Caki2 (cell line): Measurements from ENCODE around the gene KRT79. TPM values are rescaled to one million over a fixed set of nuclear protein-coding genes. Genes with fewer than 3 reads are reported as not detected.

Experiments
- DNase-seq: peaks from one replicate; pipeline ENCODE4 v3.0.0-alpha.2; 2015; ENCODE audit warnings: low read depth
- in situ Hi-C: cut with HindIII; loops from 2 replicates; pipeline ENCODE4 v1.10.0; 2016; ENCODE audit warnings: low sequenced_read_pairs, low pct_unique_long_range_greater_than_20kb, mixed read lengths
- total RNA-seq: library from RNA; depleted of rRNA; stranded (reverse); fragments of >200 nt; shearing (Covaris generic); gene quantifications from 2 replicates; pipeline ENCODE4 v1.2.3, GENCODE V29; 2014; ENCODE audit warnings: low replicate concordance

Gene KRT79
- total RNA-seq, 1 experiment from 2014 or later, result not detected

DNA sequence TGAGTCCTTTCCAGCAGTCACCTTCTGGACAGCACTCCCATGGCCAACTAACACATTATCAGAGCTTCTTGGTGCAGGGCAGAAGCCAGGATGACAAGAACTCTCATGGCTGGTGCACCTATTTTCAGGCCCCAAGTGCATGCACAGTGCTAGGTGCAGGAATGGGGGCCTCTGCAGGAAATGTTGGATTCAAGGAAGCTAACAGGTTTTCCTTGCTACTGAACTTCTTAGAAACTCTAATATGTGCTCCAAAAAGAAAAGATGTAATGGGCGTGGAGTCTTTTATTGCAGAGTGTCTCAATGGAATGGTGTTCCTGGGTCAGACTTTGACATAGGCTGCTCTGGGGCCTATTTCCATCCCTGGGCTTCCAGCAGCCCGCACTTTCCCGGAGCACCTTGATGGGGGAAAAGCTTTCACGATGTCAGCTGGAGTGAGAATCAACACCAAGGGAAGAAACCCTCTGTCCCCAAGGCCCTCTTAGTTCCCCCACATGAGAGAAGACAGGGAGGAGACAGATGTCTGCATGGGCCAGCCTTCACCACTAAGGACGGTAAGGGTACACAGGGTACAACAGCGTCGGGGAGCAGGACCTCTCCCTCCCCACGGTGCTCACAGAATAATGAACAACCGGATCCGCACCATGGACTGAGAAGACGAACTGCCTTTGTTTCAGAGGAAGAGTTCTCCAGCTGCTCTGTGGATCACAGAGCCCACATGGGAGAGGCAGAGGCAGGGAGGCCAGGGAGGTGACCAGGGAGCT lies 45.1 kb downstream of the KRT79 start:
- DNase-seq, result no peak
- in situ Hi-C loops, result no loop called here

GRCh38 chr12:52788192-52788875 lies 45.8 kb downstream of the KRT79 start:
- in situ Hi-C loops, result no loop called here
- no peak for DNase-seq

DNA sequence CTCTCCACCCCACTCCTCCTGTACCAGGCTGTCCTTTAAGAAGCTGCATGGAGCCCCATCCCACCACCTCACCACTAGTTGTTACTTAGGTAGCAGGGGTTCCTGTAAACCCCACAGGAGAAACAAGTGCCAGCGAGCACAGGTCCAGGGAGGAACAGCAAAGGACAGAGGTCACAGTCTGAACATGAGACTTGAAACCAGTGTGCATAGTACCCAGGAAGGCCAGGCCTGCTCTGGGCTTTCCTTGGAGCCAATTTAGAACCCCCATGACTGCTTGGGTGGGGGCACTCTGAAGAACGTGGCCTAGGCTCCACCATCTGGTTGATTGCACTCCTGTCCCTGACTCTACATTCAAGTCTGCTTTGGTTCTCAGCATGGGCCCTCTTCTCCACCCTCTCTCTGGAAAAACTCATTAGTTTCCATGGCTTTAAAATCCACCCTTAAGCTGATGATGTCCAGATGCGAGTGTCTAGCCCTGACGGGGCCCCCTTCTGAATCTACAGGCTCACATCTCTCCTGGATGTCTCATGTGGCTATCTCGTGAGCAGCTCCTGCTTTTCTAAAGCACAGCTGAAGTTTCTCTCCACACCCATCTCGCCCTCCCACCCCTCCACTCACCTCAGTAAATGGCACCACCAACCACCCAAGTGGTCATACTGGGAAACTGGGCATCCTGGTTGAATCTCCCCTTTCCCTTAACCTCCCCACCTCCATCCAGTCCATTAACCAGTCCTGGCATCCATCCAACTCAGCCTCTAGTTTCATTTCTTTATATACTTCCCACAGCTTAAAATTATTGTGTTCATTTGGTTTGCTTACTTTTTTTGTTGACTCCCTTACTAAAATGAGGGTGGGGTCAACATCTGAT lies 46.6 kb downstream of the KRT79 start:
- in situ Hi-C loops, result no loop called here
- no peak for DNase-seq

- DNase-seq, result no peak
- in situ Hi-C loops, result no loop called here
Observed at GRCh38 chr12:52784909-52785308, 49.2 kb downstream of the KRT79 start.

DNA sequence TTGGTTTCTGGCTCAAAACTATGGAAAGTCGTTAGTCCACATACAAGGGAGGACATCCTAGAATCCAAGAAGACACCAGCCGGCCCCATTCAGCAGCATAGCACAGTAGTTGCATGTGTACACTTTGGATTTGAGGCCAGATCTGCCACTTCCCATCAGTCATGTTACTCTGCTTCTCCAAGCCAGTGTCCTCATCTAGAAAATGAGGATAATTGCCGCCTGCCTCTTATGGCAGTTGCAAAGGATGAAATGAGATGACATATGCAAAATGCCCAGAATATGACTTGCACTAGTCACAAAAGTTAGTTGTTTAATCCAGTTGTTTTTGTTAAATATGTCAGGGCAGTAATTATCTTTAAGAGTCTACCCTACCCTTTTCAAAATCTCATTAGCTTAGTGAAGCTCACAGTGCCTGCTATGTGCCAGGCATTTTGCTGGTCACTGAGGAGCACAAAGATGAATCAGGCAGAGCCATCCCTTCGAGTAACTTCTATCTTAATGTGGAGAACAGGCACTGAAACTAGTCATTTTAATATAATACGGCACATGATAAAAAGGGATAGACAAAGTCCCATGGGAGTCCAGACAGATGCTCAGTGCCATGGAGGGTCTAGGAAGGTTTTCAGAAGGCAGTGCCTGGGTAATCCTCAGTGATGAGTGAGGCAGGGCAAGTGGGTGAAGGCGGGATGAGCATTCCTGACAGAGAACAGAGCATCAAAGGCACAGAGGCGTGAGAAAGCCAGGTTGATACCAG lies 50.4 kb downstream of the KRT79 start:
- no peak for DNase-seq
- in situ Hi-C loops, result no loop called here

DNA sequence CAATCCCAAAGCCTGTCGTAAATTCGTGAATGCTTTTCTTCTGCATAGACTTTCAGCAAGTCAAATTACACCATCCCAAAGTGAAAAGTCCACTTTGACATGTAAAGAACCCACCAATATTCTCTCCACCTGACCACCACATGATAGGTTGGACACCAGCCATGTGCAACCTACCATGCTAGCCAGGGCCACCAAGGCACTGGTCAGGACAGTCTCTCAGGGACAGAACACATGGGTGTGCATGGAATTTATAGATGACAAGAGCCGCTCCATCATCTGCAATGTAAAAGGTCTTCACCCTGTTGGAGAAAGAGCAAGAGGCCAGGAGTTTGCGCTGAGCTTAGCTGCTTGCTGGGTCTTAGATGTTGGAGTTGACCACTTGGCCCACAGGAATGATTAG lies 51.6 kb downstream of the KRT79 start:
- DNase-seq, result no peak
- in situ Hi-C loops, result no loop called here

- no peak for DNase-seq
- in situ Hi-C loops, result no loop called here
Observed at GRCh38 chr12:52781399-52782082, 52.6 kb downstream of the KRT79 start.

DNA sequence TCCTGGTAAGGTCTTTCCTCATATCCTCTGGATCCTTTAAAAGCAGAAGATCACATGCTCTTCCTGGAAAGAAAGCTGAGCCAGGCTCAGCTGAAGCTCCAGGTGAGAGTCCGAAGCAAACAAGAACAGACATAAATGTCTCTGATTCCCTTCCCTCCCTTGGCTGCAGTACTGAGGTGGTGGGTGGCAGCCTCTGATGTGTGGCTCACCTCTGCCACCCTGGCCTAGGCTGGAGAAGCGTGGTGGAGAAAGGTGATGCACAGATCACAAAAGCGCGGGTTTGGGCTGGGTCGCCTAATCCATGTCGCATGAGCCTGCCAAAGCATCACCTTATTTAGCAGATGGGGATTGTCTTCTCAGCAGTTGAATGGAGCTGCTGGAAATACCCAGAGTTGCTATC lies 54.2 kb downstream of the KRT79 start:
- no peak for DNase-seq
- in situ Hi-C loops, result no loop called here

DNA sequence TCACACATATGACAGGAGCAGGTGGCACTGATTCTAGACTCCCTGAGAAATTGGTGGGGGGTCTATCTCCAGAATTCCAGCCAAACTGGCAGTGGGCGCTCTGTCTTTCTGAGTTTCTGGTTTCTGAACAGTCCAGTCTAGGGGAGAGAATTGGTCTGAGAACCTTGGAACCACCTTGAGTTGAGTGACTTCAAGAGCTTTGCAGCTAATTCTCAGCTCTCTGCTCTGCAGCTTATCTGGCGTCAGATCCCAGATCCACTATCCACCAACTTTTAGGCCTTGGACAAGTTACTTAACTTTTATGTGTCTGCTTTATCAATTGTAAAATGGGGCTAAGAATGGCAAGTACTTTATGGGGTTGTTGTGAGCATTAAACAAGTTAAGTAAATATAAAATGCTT lies 55.3 kb downstream of the KRT79 start:
- no peak for DNase-seq

GRCh38 chr12:52777566-52777965 lies 56.5 kb downstream of the KRT79 start:
- DNase-seq, result no peak
- in situ Hi-C loops, result no loop called here

More for the DNA sequence above, 55.3 kb downstream of the KRT79 start:
- in situ Hi-C loops, result no loop called here

- in situ Hi-C loops, result no loop called here
- no peak for DNase-seq
Observed at GRCh38 chr12:52776913-52777395, 57.2 kb downstream of the KRT79 start, which contains the start of gene KRT76. Gene KRT76, minus strand, starts transcription at chr12:52777345. Its CDS starts 54 bp downstream, at chr12:52777291.

DNA sequence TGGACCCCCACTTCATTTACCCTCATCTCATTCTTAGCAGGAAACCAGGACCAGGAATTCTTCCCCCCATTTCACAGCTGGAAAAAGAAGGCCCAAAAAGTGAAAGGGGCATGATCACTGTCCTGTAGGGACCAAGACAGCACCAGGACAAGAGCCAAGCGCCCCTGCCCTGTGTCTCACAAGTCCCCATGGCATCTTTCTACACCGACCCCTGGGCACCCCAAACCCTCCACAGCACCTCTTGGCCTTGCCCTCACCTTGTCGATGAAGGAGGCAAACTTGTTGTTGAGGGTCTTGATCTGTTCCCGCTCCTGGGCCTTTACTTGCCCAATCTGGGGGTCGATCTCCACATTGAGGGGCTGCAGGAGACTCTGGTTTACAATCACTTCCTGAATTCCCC lies 57.7 kb downstream of the KRT79 start:
- in situ Hi-C loops, result no loop called here
- DNase-seq, result no peak

- peak; percentile 16 for DNase-seq
- in situ Hi-C loops, result no loop called here
Observed at GRCh38 chr12:52774629-52775250, 59.4 kb downstream of the KRT79 start.

DNA sequence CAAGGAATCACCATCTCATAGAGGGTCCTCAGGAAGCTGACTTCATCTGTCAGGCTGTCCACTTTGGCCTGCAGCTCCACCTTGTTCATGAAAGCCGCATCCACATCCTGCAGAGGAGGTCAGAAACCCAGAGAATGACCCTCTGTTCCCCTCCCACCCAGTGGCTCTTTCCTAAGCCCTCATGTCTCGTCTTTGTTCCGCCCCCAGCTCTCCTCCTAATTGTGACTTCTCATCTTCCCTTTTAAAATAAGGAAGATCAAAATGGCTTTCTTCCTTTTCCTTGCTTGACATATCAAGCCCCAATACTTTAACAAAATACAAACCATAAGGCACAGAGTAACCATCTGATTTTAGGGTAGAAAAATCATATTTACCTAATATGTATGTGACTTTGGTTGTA lies 61.3 kb downstream of the KRT79 start:
- DNase-seq, result no peak
- in situ Hi-C loops, result no loop called here

GRCh38 chr12:52772188-52772587 lies 61.9 kb downstream of the KRT79 start:
- in situ Hi-C loops, result no loop called here
- no peak for DNase-seq

- no peak for DNase-seq
- in situ Hi-C loops, result no loop called here
Observed at GRCh38 chr12:52771505-52771904, 62.6 kb downstream of the KRT79 start.
